ENCODE data around the gene AP3M1.

Gene AP3M1

GRCh38 chr10:74077416-74077815 is 73.2 kb downstream of the AP3M1 start:
- Histone ChIP-seq H3K36me3 (ENCODE audit: control insufficient read depth in 2 of 2, insufficient read depth in 1 of 2, low read length in 2 of 2) (peaks cover 10 to 44% of the 10 kb centered on the region in 2 experiments), H3K9me3 (ENCODE audit: control insufficient read depth, insufficient read depth, low read depth, low read length) (no peaks in the 10 kb centered on the region), H3K4me3 (ENCODE audit: low read depth, low read length) (no peak overlapping the region), H3K27ac (ENCODE audit: extremely low read depth, low read depth, low read length) (no peak overlapping the region), H3K4me1 (ENCODE audit: control insufficient read depth, insufficient read depth, low read length) (peaks cover 10% of the 10 kb centered on the region)
- no peak for TF ChIP-seq ZNF621 (tag by site-specific recombination; IDR thresholded peaks at IDR 0.05)
- TF ChIP-seq, protein P1, sequence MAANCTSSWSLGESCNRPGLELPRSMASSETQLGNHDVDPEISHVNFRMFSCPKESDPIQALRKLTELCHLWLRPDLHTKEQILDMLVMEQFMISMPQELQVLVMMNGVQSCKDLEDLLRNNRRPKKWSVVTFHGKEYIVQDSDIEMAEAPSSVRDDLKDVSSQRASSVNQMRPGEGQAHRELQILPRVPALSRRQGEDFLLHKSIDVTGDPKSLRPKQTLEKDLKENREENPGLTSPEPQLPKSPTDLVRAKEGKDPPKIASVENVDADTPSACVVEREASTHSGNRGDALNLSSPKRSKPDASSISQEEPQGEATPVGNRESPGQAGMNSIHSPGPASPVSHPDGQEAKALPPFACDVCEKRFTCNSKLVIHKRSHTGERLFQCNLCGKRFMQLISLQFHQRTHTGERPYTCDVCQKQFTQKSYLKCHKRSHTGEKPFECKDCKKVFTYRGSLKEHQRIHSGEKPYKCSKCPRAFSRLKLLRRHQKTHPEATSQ (tag by site-specific recombination; IDR thresholded peaks at IDR 0.05), result no peak
- TF ChIP-seq PRDM1 (tag by site-specific recombination; IDR thresholded peaks at IDR 0.05), result peak; percentile 46; the same call in 1 of the 2 replicates
- TF ChIP-seq ZNF350 (tag by site-specific recombination; IDR thresholded peaks at IDR 0.05), result no peak
- no peak for TF ChIP-seq ZBTB17 (tag by site-specific recombination; IDR thresholded peaks at IDR 0.05)
- ChIA-PET POLR2A (no interaction called here), CTCF (interaction anchor here (0.5 to 1.1 kb wide), 4 partner anchors 138 to 1666 kb away, joined by 3 to 8 read pairs (median 4); no protein-coding TSS in a partner anchor)

- no peak overlapping the region for H3K4me3 ChIP-seq (ENCODE audit: low read depth, low read length)
- no peak overlapping the region for H3K27ac ChIP-seq (ENCODE audit: extremely low read depth, low read depth, low read length)
- H3K9me3 ChIP-seq (ENCODE audit: control insufficient read depth, insufficient read depth, low read depth, low read length), result no peaks in the 10 kb centered on the region
- ChIA-PET POLR2A (no interaction called here), CTCF (interaction anchor here (0.5 to 1.1 kb wide), 6 partner anchors 109 to 1667 kb away, joined by 3 to 8 read pairs (median 4); no protein-coding TSS in a partner anchor)
- H3K4me1 ChIP-seq (ENCODE audit: control insufficient read depth, insufficient read depth, low read length), result peaks cover 10% of the 10 kb centered on the region
- TF ChIP-seq, protein P2, sequence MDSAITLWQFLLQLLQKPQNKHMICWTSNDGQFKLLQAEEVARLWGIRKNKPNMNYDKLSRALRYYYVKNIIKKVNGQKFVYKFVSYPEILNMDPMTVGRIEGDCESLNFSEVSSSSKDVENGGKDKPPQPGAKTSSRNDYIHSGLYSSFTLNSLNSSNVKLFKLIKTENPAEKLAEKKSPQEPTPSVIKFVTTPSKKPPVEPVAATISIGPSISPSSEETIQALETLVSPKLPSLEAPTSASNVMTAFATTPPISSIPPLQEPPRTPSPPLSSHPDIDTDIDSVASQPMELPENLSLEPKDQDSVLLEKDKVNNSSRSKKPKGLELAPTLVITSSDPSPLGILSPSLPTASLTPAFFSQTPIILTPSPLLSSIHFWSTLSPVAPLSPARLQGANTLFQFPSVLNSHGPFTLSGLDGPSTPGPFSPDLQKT (IDR thresholded peaks at IDR 0.05; ENCODE audit: borderline replicate concordance, low read depth, low read length), result no peak
- peak; percentile 25; the same call in 1 of the 2 replicates for TF ChIP-seq ATF2 (tag by site-specific recombination; IDR thresholded peaks at IDR 0.05; ENCODE audit: low read depth)
- TF ChIP-seq ZNF146 (tag by site-specific recombination; IDR thresholded peaks at IDR 0.05), result no peak
- no peak for TF ChIP-seq ZNF830 (tag by site-specific recombination; IDR thresholded peaks at IDR 0.05; ENCODE audit: low read depth)
- peak; percentile 63; the same call in 1 of the 2 replicates for TF ChIP-seq ZNF629 (tag by site-specific recombination; IDR thresholded peaks at IDR 0.05)
- TF ChIP-seq, protein P3, sequence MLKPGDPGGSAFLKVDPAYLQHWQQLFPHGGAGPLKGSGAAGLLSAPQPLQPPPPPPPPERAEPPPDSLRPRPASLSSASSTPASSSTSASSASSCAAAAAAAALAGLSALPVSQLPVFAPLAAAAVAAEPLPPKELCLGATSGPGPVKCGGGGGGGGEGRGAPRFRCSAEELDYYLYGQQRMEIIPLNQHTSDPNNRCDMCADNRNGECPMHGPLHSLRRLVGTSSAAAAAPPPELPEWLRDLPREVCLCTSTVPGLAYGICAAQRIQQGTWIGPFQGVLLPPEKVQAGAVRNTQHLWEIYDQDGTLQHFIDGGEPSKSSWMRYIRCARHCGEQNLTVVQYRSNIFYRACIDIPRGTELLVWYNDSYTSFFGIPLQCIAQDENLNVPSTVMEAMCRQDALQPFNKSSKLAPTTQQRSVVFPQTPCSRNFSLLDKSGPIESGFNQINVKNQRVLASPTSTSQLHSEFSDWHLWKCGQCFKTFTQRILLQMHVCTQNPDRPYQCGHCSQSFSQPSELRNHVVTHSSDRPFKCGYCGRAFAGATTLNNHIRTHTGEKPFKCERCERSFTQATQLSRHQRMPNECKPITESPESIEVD (tag by site-specific recombination; IDR thresholded peaks at IDR 0.05), result peak; percentile 92
- TF ChIP-seq ZNF350 (tag by site-specific recombination; IDR thresholded peaks at IDR 0.05), result no peak
- peaks cover 8 to 41% of the 10 kb centered on the region in 2 experiments for H3K36me3 ChIP-seq (ENCODE audit: control insufficient read depth in 2 of 2, insufficient read depth in 1 of 2, low read length in 2 of 2)
These were observed 73.7 kb downstream of the AP3M1 start for GRCh38 chr10:74076961-74077360.

DNA sequence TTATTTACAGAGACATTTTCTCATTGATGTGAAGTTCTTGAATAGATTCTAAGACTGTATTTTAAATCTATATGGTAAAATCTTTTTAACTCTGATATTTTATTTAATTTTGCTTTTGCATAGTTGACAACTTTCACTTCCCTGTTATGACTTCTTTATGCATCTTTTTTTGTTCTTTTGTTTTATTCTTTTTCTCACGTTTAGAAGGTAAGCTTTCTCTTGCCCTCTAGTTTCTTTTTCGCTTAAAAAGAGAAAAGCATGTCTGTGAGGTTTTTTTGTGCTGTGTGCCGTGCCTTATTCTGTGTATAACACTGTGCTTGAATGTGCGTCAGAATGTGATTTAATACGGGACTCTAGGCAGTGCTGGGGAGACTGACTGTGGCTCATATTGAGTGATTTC is 74.7 kb downstream of the AP3M1 start:
- Histone ChIP-seq H3K27ac (ENCODE audit: extremely low read depth, low read depth, low read length) (no peak overlapping the region), H3K4me1 (ENCODE audit: control insufficient read depth, insufficient read depth, low read length) (peaks cover 10% of the 10 kb centered on the region), H3K4me3 (ENCODE audit: low read depth, low read length) (no peak overlapping the region), H3K9me3 (ENCODE audit: control insufficient read depth, insufficient read depth, low read depth, low read length) (no peaks in the 10 kb centered on the region), H3K36me3 (ENCODE audit: control insufficient read depth in 2 of 2, insufficient read depth in 1 of 2, low read length in 2 of 2) (peaks cover 8 to 50% of the 10 kb centered on the region in 2 experiments)
- TF ChIP-seq ZBTB48 (tag by site-specific recombination; IDR thresholded peaks at IDR 0.05), result no peak
- no peak for TF ChIP-seq ZNF350 (tag by site-specific recombination; IDR thresholded peaks at IDR 0.05)
- peak; percentile 58; the same call in 1 of the 2 replicates for TF ChIP-seq PRDM1 (tag by site-specific recombination; IDR thresholded peaks at IDR 0.05)
- no peak for TF ChIP-seq EGR2 (tag by site-specific recombination; IDR thresholded peaks at IDR 0.05; ENCODE audit: low read depth)
- CTCF ChIA-PET, result interaction anchor here (1.0 to 1.1 kb wide), 2 partner anchors 74 to 190 kb away, joined by 3 to 4 read pairs; no protein-coding TSS in a partner anchor
- POLR2A ChIA-PET, result no interaction called here
